GM12878 (cell line): ENCODE measurements around the gene UGGT2. TPM values are rescaled to one million over a fixed set of nuclear protein-coding genes. Genes with fewer than 3 reads are reported as not detected.

Experiments used
- ATAC-seq: fragments of 200-7000 bp; cut with Tn5 transposase; 3 replicates; pipeline ENCODE4 v1.9.1; 2020; ENCODE audit warnings: mild to moderate bottlenecking, moderate library complexity
- BruUV-seq: library from RNA; stranded (reverse); fragments of 400-500 nt; replicated peaks from 2 replicates; lab custom pipeline; 2021; lab: Mats Ljungman, UMichigan
- CTCF ChIA-PET: fragments of 300-600 bp; sonication (Branson Sonifier 250); formaldehyde crosslinking; extraction: SDS; loops from one replicate; lab custom pipeline; 2021; ENCODE audit warnings: inconsistent platforms; lab: Yijun Ruan, JAX
- POLR2A ChIA-PET: fragments of 350-600 bp; formaldehyde crosslinking; extraction: SDS; loops from one replicate; lab custom pipeline; 2021; ENCODE audit warnings: inconsistent platforms; lab: Charles Lee
- RAD21 ChIA-PET: fragments of 300-600 bp; sonication (Branson Sonifier 250); formaldehyde crosslinking; loops from one replicate; lab custom pipeline; 2023; ENCODE audit warnings: antibody characterized with exemption; ENCODE audit not compliant: unreplicated experiment; lab: Charles Lee
- SMC1A ChIA-PET: fragments of 300-600 bp; sonication (Branson Sonifier 250); formaldehyde crosslinking; loops from one replicate; lab custom pipeline; 2023; ENCODE audit not compliant: unreplicated experiment, uncharacterized antibody; lab: Charles Lee
- DNase-seq: peaks from one replicate; pipeline ENCODE4 v3.0.0-alpha.2; 2011; ENCODE audit warnings: low read depth, low spot score
- FAIRE-seq: peaks from 3 replicates; lab custom pipeline; 2011; peaks lifted over from hg19 to GRCh38; lab: Jason Lieb, UNC
- H2AFZ ChIP-seq: 2 replicates; pipeline ENCODE4 v1.6.0; 2011; ENCODE audit warnings: low read depth, low read length, control low read depth; ENCODE audit not compliant: control insufficient read depth
- H3K27ac ChIP-seq: 2 replicates; pipeline ENCODE4 v1.5.1; 2011; ENCODE audit warnings: control low read depth; ENCODE audit not compliant: control insufficient read depth, insufficient read depth
- H3K27me3 ChIP-seq, 2 experiments: replicated peaks in 1 of 2; 2 replicates each; pipeline versions ENCODE4 v1.6.0 to v1.6.1; 2011; ENCODE audit warnings: low read length in 1 of 2; ENCODE audit not compliant: control insufficient read depth in 2 of 2, insufficient read depth in 2 of 2
- H3K36me3 ChIP-seq, 2 experiments: 2 replicates each; pipeline ENCODE4 v1.5.1; 2011; ENCODE audit warnings: low read length in 1 of 2; ENCODE audit not compliant: control insufficient read depth in 2 of 2, insufficient read depth in 2 of 2
- H3K4me1 ChIP-seq: 2 replicates; pipeline ENCODE4 v1.6.1; 2011; ENCODE audit warnings: mild to moderate bottlenecking, low read length, moderate library complexity, mixed read lengths; ENCODE audit not compliant: control insufficient read depth, insufficient read depth
- H3K4me2 ChIP-seq: 2 replicates; pipeline ENCODE4 v1.6.0; 2011; ENCODE audit warnings: control low read depth; ENCODE audit not compliant: control insufficient read depth, insufficient read depth
- H3K4me3 ChIP-seq: fragments of 200-600 bp; sonication (generic); 2 replicates; pipeline ENCODE4 v1.5.1; 2016
- H3K79me2 ChIP-seq: 2 replicates; pipeline ENCODE4 v1.6.0; 2011; ENCODE audit warnings: low read length; ENCODE audit not compliant: control insufficient read depth, insufficient read depth
- H3K9ac ChIP-seq: 2 replicates; pipeline ENCODE4 v1.8.0; 2011; ENCODE audit warnings: low read length, control low read depth, mixed read lengths; ENCODE audit not compliant: control insufficient read depth, insufficient read depth
- H3K9me3 ChIP-seq: replicated peaks from 3 replicates; pipeline ENCODE4 v1.5.1; 2011; ENCODE audit warnings: mild to moderate bottlenecking, low read length; ENCODE audit not compliant: control insufficient read depth, insufficient read depth
- H4K20me1 ChIP-seq: 2 replicates; pipeline ENCODE4 v1.6.0; 2011; ENCODE audit not compliant: control insufficient read depth, insufficient read depth
- ASH2L ChIP-seq: fragments of 300-600, 200-600 bp; sonication (generic); IDR thresholded peaks from 2 replicates; pipeline ENCODE4 v1.6.1; 2017; ENCODE audit warnings: low read depth, mild to moderate bottlenecking, borderline replicate concordance
- CEBPB ChIP-seq, 2 experiments: fragments of 150-350 bp in 1 of 2; IDR thresholded peaks; 2 replicates each; pipeline ENCODE4 v1.6.1; 2012 to 2014; ENCODE audit warnings: low read depth in 2 of 2, low read length in 2 of 2, borderline replicate concordance in 1 of 2, inconsistent platforms in 1 of 2
- ESRRA ChIP-seq: IDR thresholded peaks from 2 replicates; pipeline ENCODE4 v1.6.1; 2012; ENCODE audit warnings: mild to moderate bottlenecking, low read length, improper control_type of control experiment
- HSF1 ChIP-seq: fragments of 150-350 bp; IDR thresholded peaks from 2 replicates; pipeline ENCODE4 v1.6.1; 2014; ENCODE audit warnings: mild to moderate bottlenecking, low read depth, low read length
- MTA3 ChIP-seq: IDR thresholded peaks from 2 replicates; pipeline ENCODE4 v1.6.1; 2012; ENCODE audit warnings: low read length, inconsistent platforms, borderline replicate concordance
- NR2C1 ChIP-seq: fragments of 450-650 bp; IDR thresholded peaks from 2 replicates; pipeline ENCODE4 v1.6.1; 2017; ENCODE audit warnings: antibody characterized with exemption, mild to moderate bottlenecking, moderate library complexity
- SMAD1 ChIP-seq: fragments of 450-650 bp; IDR thresholded peaks from 2 replicates; pipeline ENCODE4 v1.6.1; 2018; ENCODE audit warnings: mild to moderate bottlenecking, low read depth; ENCODE audit not compliant: partially characterized antibody
- ZNF24 ChIP-seq: fragments of 450-650 bp; IDR thresholded peaks from 2 replicates; pipeline ENCODE4 v1.6.1; 2017; ENCODE audit warnings: antibody characterized with exemption, mild to moderate bottlenecking
- WGBS: methylation state at CpG from one replicate; pipeline ENCODE4 v1.1.6; 2016; ENCODE audit warnings: low lambda C conversion rate; ENCODE audit not compliant: insufficient replicate concordance, insufficient coverage; ENCODE audit errors: missing lambda C conversion rate; 5-methylcytosine and 5-hydroxymethylcytosine counted together
- in situ Hi-C: fragments of 300-500 bp; cut with MboI; formaldehyde crosslinking; loops from 9 replicates; pipeline ENCODE4 v1.14.3; 2018; ENCODE audit warnings: mixed read lengths
- intact Hi-C: fragments of 100-400 bp; cut with micrococcal nuclease; formaldehyde crosslinking; loops from one replicate; pipeline ENCODE4 v1.14.2; 2022; ENCODE audit not compliant: unreplicated experiment
- polyA plus RNA-seq, 11 experiments: library from polyadenylated mRNA; depleted of rRNA in 4 of 11; unstranded in 6 of 11; stranded (reverse) in 5 of 11; fragments of >200 nt; fragmentation: Nextera tagmentation in 4 of 11; fragmentation: Illumina TruSeq in 1 of 11; extraction: Ambion mirVana in 4 of 11; extraction: Trizol in 1 of 11; gene quantifications; 1 replicate in 1 of 11; 2 replicates in 10 of 11; pipeline versions ENCODE4 v1.2.1 to v1.2.3, GENCODE V29; 2011 to 2016; ENCODE audit warnings: inconsistent platforms in 2 of 11, missing spikeins in 2 of 11, low read depth in 1 of 11
- total RNA-seq, 4 experiments: library from RNA; depleted of rRNA in 3 of 4; stranded (reverse); fragments of >200 nt in 3 of 4; fragmentation: Illumina TruSeq in 1 of 4; extraction: Trizol in 1 of 4; gene quantifications; 2 replicates each; pipeline versions ENCODE4 v1.2.1 to v1.2.3, GENCODE V29; 2013 to 2021
- TF ChIP-seq, protein P1 (sequence below): IDR thresholded peaks from 2 replicates; pipeline ENCODE4 v1.6.1; 2011; ENCODE audit warnings: borderline replicate concordance, low read depth, mild to moderate bottlenecking, moderate library complexity, low read length; ENCODE audit not compliant: insufficient read depth, poor library complexity, severe bottlenecking
- TF ChIP-seq, protein P2 (sequence below): IDR thresholded peaks from 2 replicates; pipeline ENCODE4 v1.6.1; 2012; ENCODE audit warnings: low read depth, low read length, improper control_type of control experiment
- TF ChIP-seq, protein P3 (sequence below): IDR thresholded peaks from 2 replicates; pipeline ENCODE4 v1.6.1; 2012; ENCODE audit warnings: improper control_type of control experiment, low read depth, low read length; ENCODE audit not compliant: insufficient replicate concordance

The UGGT2 gene
- total and polyA plus RNA-seq, 10 of the 15 experiments (the other 5 are each of a cell fraction or from before 2014, with no cell fraction given): 4.9 to 29.0 (median 17.3) TPM

- TF ChIP-seq, protein P1, sequence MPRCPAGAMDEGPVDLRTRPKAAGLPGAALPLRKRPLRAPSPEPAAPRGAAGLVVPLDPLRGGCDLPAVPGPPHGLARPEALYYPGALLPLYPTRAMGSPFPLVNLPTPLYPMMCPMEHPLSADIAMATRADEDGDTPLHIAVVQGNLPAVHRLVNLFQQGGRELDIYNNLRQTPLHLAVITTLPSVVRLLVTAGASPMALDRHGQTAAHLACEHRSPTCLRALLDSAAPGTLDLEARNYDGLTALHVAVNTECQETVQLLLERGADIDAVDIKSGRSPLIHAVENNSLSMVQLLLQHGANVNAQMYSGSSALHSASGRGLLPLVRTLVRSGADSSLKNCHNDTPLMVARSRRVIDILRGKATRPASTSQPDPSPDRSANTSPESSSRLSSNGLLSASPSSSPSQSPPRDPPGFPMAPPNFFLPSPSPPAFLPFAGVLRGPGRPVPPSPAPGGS: no peak
- TF ChIP-seq ZNF24 (no peak), HSF1 (no peak), MTA3 (no peak), SMAD1 (no peak), ASH2L (no peak)
- TF ChIP-seq, all 136 proteins: peak for 0
These were observed 49.9 kb downstream of the UGGT2 start (continued) for GRCh38 chr13:96003304-96003703.

GRCh38 chr13:96002322-96003131 lies 50.7 kb downstream of the UGGT2 start:
- WGBS: 97% methylated on average over 4 of the region's 4 CpGs
- ChIA-PET CTCF (interaction anchor here (1.1 to 2.3 kb wide), 4 partner anchors 16 to 51 kb away, joined by 3 to 7 read pairs (median 6); partner anchors contain the start of gene UGGT2), RAD21 (no interaction called here), SMC1A (interaction anchor here (1.5 kb wide), 1 partner anchor 16 kb away, joined by 3 read pairs; no protein-coding TSS in a partner anchor), POLR2A (no interaction called here)
- no peaks in the 10 kb centered on the region; a peak in 1 of 4 replicates for H3K36me3 ChIP-seq
- DNase-seq (no peak), FAIRE-seq (no peak), ATAC-seq (no peak)
- H3K4me3 ChIP-seq: no peak overlapping the region
- H3K9ac ChIP-seq: no peak overlapping the region
- no peaks in the 10 kb centered on the region for H3K79me2 ChIP-seq
- no peaks in the 10 kb centered on the region for H3K27me3 ChIP-seq
- no peak overlapping the region for H3K27ac ChIP-seq
- no peaks in the 10 kb centered on the region for H4K20me1 ChIP-seq
- H3K4me1 ChIP-seq: no peaks in the 10 kb centered on the region
- H3K4me2 ChIP-seq: no peak overlapping the region
- BruUV-seq: no TSS peak
- intact Hi-C loops: no loop called here
- H2AFZ ChIP-seq: no peak overlapping the region
- no peaks in the 10 kb centered on the region; the same call in 1 of the 3 replicates for H3K9me3 ChIP-seq
- in situ Hi-C loops: no loop called here
- no peak for TF ChIP-seq CEBPB (IDR thresholded peaks at IDR 0.05; ENCODE audit: borderline replicate concordance in 1 of 2, low read depth in 2 of 2, low read length in 2 of 2)
- no peak for TF ChIP-seq ZNF24
- TF ChIP-seq, protein P2, sequence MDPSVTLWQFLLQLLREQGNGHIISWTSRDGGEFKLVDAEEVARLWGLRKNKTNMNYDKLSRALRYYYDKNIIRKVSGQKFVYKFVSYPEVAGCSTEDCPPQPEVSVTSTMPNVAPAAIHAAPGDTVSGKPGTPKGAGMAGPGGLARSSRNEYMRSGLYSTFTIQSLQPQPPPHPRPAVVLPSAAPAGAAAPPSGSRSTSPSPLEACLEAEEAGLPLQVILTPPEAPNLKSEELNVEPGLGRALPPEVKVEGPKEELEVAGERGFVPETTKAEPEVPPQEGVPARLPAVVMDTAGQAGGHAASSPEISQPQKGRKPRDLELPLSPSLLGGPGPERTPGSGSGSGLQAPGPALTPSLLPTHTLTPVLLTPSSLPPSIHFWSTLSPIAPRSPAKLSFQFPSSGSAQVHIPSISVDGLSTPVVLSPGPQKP: no peak
- no peak for TF ChIP-seq NR2C1
- TF ChIP-seq, protein P3, sequence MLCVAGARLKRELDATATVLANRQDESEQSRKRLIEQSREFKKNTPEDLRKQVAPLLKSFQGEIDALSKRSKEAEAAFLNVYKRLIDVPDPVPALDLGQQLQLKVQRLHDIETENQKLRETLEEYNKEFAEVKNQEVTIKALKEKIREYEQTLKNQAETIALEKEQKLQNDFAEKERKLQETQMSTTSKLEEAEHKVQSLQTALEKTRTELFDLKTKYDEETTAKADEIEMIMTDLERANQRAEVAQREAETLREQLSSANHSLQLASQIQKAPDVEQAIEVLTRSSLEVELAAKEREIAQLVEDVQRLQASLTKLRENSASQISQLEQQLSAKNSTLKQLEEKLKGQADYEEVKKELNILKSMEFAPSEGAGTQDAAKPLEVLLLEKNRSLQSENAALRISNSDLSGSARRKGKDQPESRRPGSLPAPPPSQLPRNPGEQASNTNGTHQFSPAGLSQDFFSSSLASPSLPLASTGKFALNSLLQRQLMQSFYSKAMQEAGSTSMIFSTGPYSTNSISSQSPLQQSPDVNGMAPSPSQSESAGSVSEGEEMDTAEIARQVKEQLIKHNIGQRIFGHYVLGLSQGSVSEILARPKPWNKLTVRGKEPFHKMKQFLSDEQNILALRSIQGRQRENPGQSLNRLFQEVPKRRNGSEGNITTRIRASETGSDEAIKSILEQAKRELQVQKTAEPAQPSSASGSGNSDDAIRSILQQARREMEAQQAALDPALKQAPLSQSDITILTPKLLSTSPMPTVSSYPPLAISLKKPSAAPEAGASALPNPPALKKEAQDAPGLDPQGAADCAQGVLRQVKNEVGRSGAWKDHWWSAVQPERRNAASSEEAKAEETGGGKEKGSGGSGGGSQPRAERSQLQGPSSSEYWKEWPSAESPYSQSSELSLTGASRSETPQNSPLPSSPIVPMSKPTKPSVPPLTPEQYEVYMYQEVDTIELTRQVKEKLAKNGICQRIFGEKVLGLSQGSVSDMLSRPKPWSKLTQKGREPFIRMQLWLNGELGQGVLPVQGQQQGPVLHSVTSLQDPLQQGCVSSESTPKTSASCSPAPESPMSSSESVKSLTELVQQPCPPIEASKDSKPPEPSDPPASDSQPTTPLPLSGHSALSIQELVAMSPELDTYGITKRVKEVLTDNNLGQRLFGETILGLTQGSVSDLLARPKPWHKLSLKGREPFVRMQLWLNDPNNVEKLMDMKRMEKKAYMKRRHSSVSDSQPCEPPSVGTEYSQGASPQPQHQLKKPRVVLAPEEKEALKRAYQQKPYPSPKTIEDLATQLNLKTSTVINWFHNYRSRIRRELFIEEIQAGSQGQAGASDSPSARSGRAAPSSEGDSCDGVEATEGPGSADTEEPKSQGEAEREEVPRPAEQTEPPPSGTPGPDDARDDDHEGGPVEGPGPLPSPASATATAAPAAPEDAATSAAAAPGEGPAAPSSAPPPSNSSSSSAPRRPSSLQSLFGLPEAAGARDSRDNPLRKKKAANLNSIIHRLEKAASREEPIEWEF: no peak
- no peak for TF ChIP-seq ESRRA
